Activated T-helper 2 cell treated with anti-CD3 and anti-CD28 coated beads, Interferon-gamma antibody, Interleukin-2, Interleukin-4, amounts not matched to agents 10 μg/mL and 5 μg/mL and 100 μg/mL, durations not matched to agents 14 hours and 24 hours and 36 hours (primary cell): Measurements from ENCODE around the gene PPP1R14C. TPM values are rescaled to one million over a fixed set of nuclear protein-coding genes. Genes with fewer than 3 reads are reported as not detected.

Experiments
- DNase-seq: peaks from one replicate; pipeline ENCODE4 v3.0.0; 2021; ENCODE audit warnings: low spot score
- H3K27ac Mint-ChIP-seq: one replicate; pipeline ENCODE4 v1.8.0; 2021; ENCODE audit warnings: mixed read lengths
- H3K27me3 Mint-ChIP-seq: one replicate; pipeline ENCODE4 v1.8.0; 2021; ENCODE audit warnings: low read depth, mixed read lengths
- H3K36me3 Mint-ChIP-seq: one replicate; pipeline ENCODE4 v1.8.0; 2021; ENCODE audit warnings: low read depth, mixed read lengths
- H3K4me1 Mint-ChIP-seq: one replicate; pipeline ENCODE4 v1.8.0; 2021; ENCODE audit warnings: low read depth, mixed read lengths
- H3K4me3 Mint-ChIP-seq: one replicate; pipeline ENCODE4 v1.8.0; 2021; ENCODE audit warnings: low read depth, mild to moderate bottlenecking, moderate library complexity, mixed read lengths
- H3K9me3 Mint-ChIP-seq: one replicate; pipeline ENCODE4 v1.8.0; 2021; ENCODE audit warnings: mixed read lengths
- intact Hi-C: fragments of 100-400 bp; cut with micrococcal nuclease; formaldehyde crosslinking; loops from one replicate; pipeline ENCODE4 v1.15.1; 2023
- total RNA-seq: library from RNA; stranded (reverse); gene quantifications from 2 replicates; pipeline ENCODE4 v1.2.3, GENCODE V29; 2022

Gene PPP1R14C
- total RNA-seq, 1 donor from 2014 or later = 0.23 TPM

DNA sequence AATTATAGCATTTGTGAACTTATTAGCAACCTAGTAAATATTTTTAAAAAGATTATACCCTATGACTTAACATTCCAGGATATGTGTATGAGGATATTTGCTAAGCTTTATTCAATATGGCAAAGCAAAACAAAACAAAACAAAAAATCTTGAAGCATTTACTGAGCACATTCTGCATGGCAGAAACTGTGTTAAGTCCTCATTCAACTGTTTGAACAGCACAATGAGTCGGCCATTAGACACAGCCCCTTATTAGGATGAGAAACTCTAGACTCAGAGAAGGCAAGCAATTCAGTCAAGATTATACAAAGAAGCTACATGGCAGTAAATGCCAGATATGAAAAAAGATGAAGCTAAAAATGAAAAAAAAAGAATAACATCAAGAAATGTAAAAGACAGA, 155.8 kb downstream of the PPP1R14C start:
- intact Hi-C loops = no loop called here
- DNase-seq = no peak
- peaks cover 10% of the 10 kb centered on the region for H3K9me3 Mint-ChIP-seq
- H3K27me3 Mint-ChIP-seq = no peaks in the 10 kb centered on the region
- H3K36me3 Mint-ChIP-seq = peaks cover 2% of the 10 kb centered on the region
- no peak overlapping the region for H3K27ac Mint-ChIP-seq
- peaks cover 10% of the 10 kb centered on the region for H3K4me1 Mint-ChIP-seq
- H3K4me3 Mint-ChIP-seq = no peak overlapping the region

Other genes starting within 250 kb of the PPP1R14C start
- not detected in 2 replicates for gene RAET1E, start 244.9 kb upstream of the PPP1R14C start, total RNA-seq
- not detected in 2 replicates for gene RAET1G, start 219.9 kb upstream of the PPP1R14C start, total RNA-seq
- 0.14 and 0.18 TPM in 2 replicates for gene ULBP2, start 201.0 kb upstream of the PPP1R14C start, total RNA-seq
- gene ULBP1, start 179.1 kb upstream of the PPP1R14C start, total RNA-seq = 0.41 and 0.48 TPM in 2 replicates
- not detected in 2 replicates for gene RAET1L, start 117.5 kb upstream of the PPP1R14C start, total RNA-seq
- 0.52 and 0.53 TPM in 2 replicates for gene ULBP3, start 73.9 kb upstream of the PPP1R14C start, total RNA-seq
- gene IYD, start 226.0 kb downstream of the PPP1R14C start, total RNA-seq = not detected in 2 replicates